G401.6 (cell line): Measurements from ENCODE around the gene ATF6.

Experiments
- FAIRE-seq: peaks from 2 replicates; lab custom pipeline; 2012; peaks lifted over from hg19 to GRCh38; lab: Jason Lieb, UNC

ATF6 gene

DNA sequence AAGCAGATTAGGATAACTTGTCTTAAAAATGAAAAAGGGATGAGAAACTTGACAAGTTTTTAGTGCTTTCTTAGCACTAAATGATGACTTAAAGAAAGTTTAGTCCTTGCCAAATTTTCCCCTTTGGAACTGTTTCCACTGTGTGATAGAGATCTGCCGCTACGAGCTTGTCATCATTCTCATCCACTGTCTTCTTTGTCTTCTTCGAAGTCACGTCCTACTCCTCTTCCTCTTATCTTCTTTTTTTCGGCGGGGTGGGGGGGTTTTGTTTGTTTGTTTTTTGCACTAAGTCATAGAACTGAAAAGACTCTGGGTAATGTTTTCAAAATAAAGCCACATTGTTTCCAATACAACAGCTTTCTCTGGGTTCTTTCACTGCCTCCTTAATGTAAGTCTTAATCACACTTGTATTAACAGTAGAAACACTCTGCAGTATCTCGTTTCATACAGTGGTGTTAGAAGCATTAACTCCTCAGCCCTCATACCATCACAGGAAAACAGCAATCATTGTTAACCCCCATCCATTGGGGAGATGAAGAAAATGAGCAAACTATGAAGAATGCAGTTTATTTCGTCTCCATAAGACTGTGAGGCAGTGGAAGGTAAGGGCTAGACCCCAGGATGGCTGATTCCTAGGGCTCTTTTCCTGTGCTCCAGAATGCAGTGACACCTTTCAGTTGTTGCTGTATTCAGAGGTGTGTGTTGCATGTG, 175.8 kb downstream of the ATF6 start:
- FAIRE-seq = no peak

DNA sequence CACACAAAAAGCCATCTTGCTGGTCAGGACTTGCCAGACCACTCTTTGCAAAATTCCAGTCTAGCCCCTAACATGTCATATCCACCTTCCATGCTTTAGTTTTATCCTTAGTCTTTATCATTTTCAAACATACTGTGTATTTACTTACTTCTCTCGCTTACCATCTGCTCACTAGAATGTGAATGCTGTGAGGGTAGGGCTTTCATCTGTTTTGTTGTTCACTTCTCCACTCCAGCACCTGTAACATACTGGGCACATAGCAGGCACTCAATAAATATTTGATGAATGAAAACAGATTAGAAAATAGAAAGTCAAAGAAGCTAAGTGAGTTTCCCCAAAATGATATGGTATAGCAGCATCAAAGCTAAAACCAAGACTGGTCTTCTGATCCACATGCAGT, 177.6 kb downstream of the ATF6 start:
- no peak for FAIRE-seq

DNA sequence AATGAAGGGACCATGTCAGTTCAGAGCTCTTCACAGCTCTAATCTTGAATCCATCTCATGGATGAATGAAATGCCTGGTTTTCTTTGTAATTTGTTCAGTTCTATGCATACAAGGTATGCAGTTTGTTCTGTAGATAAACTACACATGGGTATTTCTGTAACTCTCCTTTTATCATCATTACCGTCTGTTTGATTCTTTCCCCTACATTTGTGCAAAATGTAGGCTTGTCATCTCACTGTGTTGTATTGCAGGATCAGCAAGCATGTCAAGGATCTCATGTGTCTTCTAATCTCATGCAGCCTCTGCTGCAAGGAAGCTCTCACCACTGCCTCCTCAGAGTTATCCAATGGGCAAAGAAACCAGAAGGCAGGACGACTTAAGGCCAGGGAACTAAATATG, 178.3 kb downstream of the ATF6 start:
- no peak for FAIRE-seq

GRCh38 chr1:161945306-161946060, 179.4 kb downstream of the ATF6 start:
- no peak for FAIRE-seq

DNA sequence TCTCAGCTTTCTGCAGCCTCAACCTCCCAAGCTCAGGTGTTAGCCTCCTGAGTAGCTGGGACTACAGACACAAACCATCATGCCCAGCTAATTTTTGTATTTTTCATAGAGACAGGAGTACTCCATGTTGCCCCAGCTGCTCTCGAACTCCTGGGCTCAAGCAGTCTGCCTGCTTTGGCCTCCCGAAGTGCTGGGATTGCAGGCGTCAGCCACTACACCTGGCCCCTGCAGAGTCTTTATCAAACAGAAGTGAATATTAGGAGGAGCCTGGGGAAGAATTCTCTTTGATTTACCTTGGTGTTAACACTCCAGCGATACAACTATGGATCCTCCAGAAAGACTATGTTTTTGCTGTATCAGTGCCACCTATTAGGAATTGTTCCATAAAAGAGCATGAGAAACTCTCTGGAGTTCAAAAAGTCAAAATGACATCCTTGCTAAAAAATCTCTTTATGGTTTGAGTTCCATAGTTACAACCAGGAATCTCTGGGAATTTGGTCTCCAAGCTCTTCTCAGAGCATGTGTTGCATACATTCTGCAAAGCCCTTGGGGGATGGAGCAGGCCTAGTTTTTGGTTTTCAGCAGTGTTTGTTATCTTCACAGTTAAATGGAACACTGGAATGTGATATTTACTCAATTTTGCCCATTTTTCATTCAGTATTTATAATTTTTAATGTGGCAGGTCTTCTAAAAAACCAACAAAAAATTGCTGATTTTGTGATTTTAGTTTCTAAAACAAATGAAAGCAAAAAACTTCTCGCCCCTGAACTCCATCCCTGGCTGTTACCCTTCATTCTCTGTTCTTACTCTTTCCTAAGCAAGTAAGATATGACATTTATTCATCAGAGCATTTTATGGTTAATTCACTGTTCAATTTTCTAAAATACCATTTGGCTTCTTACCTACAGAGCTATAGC, 180.2 kb downstream of the ATF6 start:
- FAIRE-seq = no peak

DNA sequence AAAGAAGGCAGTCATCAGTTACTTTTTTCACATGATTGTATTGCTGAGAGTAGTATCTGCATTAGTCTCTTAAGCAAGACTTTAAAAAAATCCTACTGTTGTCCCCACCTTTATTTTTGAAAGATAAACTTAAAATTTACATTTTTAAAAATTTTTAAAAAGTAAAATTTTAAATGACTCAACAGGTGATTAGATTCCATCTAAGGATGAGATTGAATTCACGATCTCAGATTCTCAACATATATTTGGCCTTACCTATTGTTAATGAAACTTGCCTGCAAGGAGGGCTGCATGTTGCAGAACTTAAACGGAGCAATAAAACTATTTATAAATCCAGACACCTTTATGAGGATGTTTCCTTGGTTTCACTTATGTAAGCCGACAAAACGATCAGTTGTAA, 182.3 kb downstream of the ATF6 start:
- no peak for FAIRE-seq

DNA sequence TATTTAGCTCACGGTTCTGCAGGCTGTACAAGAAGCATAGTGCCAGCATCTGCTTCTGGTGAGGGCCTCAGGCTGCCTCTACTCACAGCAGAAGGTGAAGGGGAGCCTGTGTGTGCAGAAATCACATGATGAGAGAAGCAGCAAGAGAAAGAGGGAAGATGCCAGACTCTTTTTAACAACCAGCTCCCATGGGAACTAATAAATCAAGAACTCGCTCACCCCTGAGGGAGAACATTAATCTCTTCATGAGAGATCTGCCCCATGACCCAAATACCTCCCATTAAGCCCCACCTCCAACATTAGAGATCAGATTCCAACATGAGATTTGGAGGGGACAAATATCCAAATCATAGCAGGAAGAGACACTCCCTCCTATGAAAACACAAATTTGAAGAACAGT, 183.4 kb downstream of the ATF6 start:
- FAIRE-seq = no peak

GRCh38 chr1:161950377-161950776, 184.3 kb downstream of the ATF6 start:
- no peak for FAIRE-seq

DNA sequence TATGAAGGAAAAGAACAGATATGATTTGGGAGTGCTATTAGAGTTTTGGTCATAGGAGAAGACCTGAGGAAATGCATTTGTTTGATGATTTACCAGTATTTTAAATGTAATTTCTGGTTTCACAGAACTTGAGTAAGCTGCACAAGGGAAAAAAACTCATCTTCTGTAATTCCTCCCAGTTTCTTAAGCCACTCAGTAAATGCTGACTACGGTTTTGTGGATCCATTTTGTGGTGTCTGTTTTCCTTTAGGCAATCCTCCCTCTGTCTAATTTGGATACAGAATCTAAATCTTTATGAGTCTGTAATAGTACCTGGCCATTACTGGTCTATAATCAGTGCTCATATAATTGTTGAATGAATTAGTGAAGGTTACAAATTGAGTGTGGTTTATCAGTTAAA, 185.5 kb downstream of the ATF6 start:
- FAIRE-seq = no peak

DNA sequence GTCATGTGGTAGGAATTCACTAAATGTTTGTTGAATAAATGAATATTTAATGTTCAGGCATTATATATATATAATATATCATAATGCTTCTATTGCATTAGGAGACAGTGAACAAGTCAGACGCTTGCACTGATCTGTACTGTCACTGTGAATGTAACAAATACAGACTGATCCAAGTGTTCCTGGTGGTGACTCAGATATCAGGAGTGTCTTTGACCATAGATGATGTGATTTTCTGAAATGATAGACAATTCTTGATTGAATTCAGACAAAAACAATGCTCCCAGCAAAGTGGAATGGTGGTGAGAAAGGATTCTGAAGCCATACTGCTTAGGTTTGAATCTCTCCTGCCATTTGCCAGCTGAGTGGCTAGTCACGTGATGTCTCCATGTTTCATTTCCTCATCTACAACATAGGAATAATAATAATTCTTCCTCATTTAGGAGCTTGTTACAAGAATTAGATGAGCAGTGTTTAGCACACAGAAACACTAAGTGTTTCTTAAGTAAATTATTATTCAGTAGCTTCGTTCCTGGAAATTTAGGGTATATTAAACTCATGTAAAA, 186.6 kb downstream of the ATF6 start:
- FAIRE-seq = no peak

GRCh38 chr1:161953256-161953920, 187.3 kb downstream of the ATF6 start:
- no peak for FAIRE-seq

GRCh38 chr1:161954050-161954449, 187.9 kb downstream of the ATF6 start:
- FAIRE-seq = no peak

- no peak for FAIRE-seq
These were observed 188.3 kb downstream of the ATF6 start for GRCh38 chr1:161954466-161954865.

DNA sequence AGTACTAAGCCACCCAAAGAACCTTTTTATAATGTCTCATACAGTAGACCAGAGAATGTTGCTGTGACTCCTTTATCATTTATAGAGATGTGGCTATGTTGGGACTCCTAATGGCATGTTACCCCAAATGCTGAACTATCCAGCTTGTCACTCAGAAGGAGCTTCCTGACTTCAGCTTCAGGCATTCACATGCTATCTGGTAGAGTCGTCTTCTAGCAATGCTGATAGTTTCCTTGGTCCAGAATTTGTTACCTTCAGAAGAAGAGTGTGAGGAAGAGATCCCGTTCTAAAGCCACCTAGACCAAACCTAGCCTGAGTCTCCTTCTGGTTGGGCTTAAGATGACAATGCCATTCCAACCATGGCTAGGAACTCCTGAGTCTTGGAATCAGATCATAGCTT, 189.5 kb downstream of the ATF6 start:
- no peak for FAIRE-seq

DNA sequence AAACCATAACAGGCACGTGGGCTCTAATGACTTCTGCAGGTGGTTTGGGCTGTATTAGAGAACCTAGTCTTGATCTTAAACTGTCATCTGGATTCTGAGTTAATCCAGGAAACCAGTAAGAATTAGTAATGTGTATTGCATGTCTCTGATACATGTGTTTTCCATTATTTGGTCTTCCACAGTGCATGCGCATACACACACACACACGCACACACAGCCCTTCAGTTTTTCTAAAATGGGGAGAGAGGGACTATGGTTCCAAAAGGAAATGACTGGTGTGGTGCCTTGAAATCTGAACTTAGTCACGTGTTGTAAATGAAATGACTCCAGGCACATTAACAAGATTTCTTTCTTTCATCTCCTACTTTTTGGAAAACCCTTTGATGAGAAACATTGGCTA, 190.0 kb downstream of the ATF6 start:
- FAIRE-seq = no peak

DNA sequence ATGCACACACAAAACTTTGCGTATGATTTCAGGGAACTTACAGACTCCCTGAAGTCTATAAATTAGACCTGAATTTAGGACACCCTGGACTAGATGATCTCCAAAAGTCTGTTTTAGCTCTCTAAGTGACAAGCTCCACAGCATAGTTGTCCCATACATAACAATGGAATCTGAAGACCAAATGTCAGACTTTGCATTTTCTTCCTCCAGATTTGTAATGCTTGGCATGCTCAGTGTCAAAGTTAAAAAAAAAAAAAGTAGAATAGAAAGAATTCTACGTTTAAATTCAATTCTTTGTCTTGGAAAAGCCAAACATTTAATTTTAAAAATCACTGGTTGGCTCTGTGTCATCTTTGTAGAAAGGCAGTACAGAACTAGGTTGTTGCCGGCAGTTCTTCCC, 190.8 kb downstream of the ATF6 start:
- no peak for FAIRE-seq

- no peak for FAIRE-seq
These were observed 192.3 kb downstream of the ATF6 start for GRCh38 chr1:161958425-161958824.

DNA sequence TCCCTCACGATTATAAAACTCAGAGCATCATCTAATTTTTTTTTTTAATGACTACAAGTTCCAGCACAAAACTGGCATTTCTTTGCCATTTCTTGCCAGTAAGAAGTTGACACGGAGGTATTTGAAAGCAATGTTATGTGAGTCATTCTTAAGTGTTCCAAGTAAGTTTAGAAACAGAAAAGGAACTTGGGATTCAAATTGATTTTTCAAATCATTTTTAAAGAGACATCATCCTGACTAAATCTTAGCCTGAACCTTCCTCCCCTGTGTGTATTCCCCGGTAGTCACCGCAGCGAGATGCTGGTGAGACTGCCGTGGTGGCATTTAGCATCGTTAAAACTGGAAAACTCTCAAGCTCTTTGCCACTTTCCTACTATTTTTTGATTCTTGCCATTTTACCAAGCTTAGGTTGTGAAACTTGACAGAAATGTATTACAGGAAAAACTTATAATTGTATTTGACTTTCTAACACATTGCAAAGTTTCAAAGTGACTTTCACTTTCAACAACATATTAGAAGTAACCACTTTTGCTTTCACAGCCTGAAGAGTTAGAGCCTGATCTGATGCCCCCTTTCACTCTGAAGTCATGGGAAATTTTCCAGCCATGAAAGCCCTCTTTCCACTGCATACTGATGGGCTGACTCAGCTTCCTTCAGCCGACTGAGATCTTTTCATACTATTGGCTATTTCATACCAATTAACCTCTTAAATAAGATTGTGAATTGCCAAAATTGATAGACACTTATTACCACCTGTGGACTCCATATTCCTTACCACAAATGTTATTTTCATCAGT, 196.2 kb downstream of the ATF6 start:
- no peak for FAIRE-seq

- no peak for FAIRE-seq
These were observed 199.9 kb downstream of the ATF6 start for GRCh38 chr1:161966067-161966466.

DNA sequence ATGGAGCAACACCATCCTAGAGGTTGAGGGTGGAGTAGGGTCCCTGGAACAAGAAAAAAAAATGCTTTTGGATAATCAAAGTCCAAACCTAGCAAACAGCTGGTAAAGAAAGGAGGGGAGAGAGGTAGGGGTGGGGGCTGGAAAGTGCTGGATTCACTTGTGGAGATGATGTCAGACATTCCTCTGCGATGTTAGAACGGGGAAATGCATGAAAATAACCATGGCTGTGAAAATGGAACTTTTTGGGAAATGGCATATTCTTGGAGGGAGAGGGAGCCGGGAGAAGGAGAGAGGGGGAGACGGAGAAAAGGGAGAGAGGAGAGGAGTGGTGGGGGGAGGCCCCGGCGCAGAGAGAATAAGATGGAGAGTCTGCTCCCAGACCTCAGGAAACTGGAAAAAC, 203.9 kb downstream of the ATF6 start:
- no peak for FAIRE-seq

DNA sequence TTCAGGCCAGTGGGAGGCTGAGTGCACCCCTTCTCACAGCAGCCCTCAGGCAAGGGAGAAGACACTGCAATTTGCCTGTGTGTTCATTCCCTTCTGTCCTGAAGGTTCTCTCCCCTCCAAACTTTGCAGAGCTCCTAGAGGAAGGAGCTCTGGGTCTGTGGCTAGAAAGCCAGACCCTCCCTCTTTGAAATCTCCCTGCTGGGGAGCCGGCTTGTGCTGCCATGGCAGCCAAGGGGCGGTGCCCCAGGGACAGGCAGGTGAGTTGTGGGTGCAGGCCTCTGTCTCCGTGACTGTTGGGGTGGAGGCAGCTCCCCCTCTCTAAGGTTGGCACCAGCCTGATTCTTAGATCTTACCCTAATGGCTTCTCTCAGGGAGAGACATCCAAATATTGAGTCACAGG, 204.5 kb downstream of the ATF6 start:
- FAIRE-seq = no peak
